Lung microvascular endothelial cell (primary cell): ENCODE results near the gene CASP1. TPM values are rescaled to one million over a fixed set of nuclear protein-coding genes. Genes with fewer than 3 reads are reported as not detected.

ENCODE experiments used
- DNase-seq, 2 donors: peaks; one replicate each; pipeline versions ENCODE4 v3.0.0 to v3.0.0-alpha.2; 2010; ENCODE audit warnings: low read depth in 2 of 2
- total RNA-seq: library from RNA; depleted of rRNA; stranded (reverse); fragments of >200 nt; gene quantifications from 2 replicates; pipeline ENCODE4 v1.2.1, GENCODE V29; 2014

The CASP1 gene
- total RNA-seq, 1 donor from 2014 or later: 28.0 TPM

GRCh38 chr11:104992781-104993180, 42.2 kb downstream of the CASP1 start:
- peak in 1 of 2 donors; percentile 80 for DNase-seq

GRCh38 chr11:104991994-104992393, 43.0 kb downstream of the CASP1 start:
- no peak for DNase-seq

- no peak for DNase-seq
Observed at GRCh38 chr11:104984808-104985207, 50.1 kb downstream of the CASP1 start.

- no peak for DNase-seq
Observed at GRCh38 chr11:104979839-104980238, 55.1 kb downstream of the CASP1 start.

Other genes starting within 250 kb of the CASP1 start
- 5.0 and 7.0 TPM in 2 replicates for gene CASP12, start 136.7 kb downstream of the CASP1 start, total RNA-seq
- gene CASP4, start 66.6 kb downstream of the CASP1 start, total RNA-seq: 162 and 200 TPM in 2 replicates
- gene CASP5, start 12.0 kb downstream of the CASP1 start, total RNA-seq: not detected in 2 replicates
- 106 and 113 TPM in 2 replicates for gene CARD16, start 10.2 kb upstream of the CASP1 start, total RNA-seq
- not detected in 2 replicates for gene CARD18, start 104.6 kb upstream of the CASP1 start, total RNA-seq